Posterior vena cava (tissue), 2 donors: Measurements from ENCODE around the gene CDKN1A. TPM values are rescaled to one million over a fixed set of nuclear protein-coding genes. Genes with fewer than 3 reads are reported as not detected.

Experiments
- DNase-seq: peaks from one replicate; pipeline ENCODE4 v3.0.0-alpha.2; 2020; ENCODE audit warnings: low spot score
- intact Hi-C, 2 donors: fragments of 100-400 bp; cut with DNase I; formaldehyde crosslinking; loops; one replicate each; pipeline versions ENCODE4 v1.14.1 to v1.14.2; 2022 to 2023
- total RNA-seq, 2 donors: library from RNA; stranded (reverse); fragmentation: NEBNext Ultra II Directional; extraction: Animal tissue kit (Norgen Biotek cat#: 25700); gene quantifications; one replicate each; pipeline ENCODE4 v1.2.1, GENCODE V29; 2021
- donor health status: DM: yes; HTN: yes; CAD: no.
- donor health status: DM: yes; HTN: yes; CAD: no.

CDKN1A gene
- total RNA-seq, 2 donors from 2014 or later: 87.4 to 195 TPM

- intact Hi-C loops: no loop called here
- DNase-seq: no peak
Observed at GRCh38 chr6:36673882-36674281, 4.6 kb upstream of the CDKN1A start.

DNA sequence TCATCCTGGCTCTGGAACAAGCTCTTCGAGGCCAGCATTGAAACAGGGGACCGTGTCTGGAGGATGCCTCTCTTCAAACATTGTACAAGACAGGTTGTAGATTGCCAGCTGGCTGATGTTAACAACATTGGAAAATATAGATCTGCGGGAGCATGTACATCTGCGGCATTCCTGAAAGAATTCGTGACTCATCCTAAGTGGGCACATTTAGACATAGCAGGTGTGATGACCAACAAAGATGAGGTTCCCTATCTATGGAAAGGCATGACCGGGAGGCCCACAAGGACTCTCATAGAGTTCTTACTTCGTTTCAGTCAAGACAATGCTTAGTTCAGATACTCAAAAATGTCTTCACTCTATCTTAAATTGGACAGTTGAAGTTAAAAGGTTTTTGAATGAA, 3.6 kb upstream of the CDKN1A start:
- DNase-seq: no peak
- intact Hi-C loops: no loop called here

DNA sequence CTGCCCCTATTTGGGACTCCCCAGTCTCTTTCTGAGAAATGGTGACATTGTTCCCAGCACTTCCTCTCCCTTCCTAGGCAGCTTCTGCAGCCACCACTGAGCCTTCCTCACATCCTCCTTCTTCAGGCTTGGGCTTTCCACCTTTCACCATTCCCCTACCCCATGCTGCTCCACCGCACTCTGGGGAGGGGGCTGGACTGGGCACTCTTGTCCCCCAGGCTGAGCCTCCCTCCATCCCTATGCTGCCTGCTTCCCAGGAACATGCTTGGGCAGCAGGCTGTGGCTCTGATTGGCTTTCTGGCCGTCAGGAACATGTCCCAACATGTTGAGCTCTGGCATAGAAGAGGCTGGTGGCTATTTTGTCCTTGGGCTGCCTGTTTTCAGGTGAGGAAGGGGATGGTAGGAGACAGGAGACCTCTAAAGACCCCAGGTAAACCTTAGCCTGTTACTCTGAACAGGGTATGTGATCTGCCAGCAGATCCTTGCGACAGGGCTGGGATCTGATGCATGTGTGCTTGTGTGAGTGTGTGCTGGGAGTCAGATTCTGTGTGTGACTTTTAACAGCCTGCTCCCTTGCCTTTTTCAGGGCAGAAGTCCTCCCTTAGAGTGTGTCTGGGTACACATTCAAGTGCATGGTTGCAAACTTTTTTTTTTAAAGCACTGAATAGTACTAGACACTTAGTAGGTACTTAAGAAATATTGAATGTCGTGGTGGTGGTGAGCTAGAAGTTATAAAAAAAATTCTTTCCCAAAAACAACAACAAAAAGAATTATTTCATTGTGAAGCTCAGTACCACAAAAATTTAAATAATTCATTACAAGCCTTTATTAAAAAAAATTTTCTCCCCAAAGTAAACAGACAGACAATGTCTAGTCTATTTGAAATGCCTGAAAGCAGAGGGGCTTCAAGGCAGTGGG, 2.1 kb upstream of the CDKN1A start:
- intact Hi-C loops: no loop called here
- no peak for DNase-seq

DNA sequence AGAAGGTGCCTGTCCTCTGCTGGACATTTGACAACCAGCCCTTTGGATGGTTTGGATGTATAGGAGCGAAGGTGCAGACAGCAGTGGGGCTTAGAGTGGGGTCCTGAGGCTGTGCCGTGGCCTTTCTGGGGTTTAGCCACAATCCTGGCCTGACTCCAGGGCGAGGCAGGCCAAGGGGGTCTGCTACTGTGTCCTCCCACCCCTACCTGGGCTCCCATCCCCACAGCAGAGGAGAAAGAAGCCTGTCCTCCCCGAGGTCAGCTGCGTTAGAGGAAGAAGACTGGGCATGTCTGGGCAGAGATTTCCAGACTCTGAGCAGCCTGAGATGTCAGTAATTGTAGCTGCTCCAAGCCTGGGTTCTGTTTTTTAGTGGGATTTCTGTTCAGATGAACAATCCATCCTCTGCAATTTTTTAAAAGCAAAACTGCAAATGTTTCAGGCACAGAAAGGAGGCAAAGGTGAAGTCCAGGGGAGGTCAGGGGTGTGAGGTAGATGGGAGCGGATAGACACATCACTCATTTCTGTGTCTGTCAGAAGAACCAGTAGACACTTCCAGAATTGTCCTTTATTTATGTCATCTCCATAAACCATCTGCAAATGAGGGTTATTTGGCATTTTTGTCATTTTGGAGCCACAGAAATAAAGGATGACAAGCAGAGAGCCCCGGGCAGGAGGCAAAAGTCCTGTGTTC, 1.3 kb upstream of the CDKN1A start:
- intact Hi-C loops: no loop called here
- DNase-seq: no peak

DNA sequence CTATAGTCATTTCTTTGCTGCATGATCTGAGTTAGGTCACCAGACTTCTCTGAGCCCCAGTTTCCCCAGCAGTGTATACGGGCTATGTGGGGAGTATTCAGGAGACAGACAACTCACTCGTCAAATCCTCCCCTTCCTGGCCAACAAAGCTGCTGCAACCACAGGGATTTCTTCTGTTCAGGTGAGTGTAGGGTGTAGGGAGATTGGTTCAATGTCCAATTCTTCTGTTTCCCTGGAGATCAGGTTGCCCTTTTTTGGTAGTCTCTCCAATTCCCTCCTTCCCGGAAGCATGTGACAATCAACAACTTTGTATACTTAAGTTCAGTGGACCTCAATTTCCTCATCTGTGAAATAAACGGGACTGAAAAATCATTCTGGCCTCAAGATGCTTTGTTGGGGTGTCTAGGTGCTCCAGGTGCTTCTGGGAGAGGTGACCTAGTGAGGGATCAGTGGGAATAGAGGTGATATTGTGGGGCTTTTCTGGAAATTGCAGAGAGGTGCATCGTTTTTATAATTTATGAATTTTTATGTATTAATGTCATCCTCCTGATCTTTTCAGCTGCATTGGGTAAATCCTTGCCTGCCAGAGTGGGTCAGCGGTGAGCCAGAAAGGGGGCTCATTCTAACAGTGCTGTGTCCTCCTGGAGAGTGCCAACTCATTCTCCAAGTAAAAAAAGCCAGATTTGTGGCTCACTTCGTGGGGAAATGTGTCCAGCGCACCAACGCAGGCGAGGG, 594 bp upstream of the CDKN1A start:
- DNase-seq: no peak
- intact Hi-C loops: loop anchor here in 1 of 2 donors (2.0 kb wide), 1 partner anchor 51 kb away; no protein-coding TSS in a partner anchor

GRCh38 chr6:36679043-36679833, 724 bp downstream of the CDKN1A start:
- DNase-seq: peak; percentile 92
- intact Hi-C loops: loop anchor here in 1 of 2 donors (2.0 kb wide), 1 partner anchor 52 kb away; no protein-coding TSS in a partner anchor

DNA sequence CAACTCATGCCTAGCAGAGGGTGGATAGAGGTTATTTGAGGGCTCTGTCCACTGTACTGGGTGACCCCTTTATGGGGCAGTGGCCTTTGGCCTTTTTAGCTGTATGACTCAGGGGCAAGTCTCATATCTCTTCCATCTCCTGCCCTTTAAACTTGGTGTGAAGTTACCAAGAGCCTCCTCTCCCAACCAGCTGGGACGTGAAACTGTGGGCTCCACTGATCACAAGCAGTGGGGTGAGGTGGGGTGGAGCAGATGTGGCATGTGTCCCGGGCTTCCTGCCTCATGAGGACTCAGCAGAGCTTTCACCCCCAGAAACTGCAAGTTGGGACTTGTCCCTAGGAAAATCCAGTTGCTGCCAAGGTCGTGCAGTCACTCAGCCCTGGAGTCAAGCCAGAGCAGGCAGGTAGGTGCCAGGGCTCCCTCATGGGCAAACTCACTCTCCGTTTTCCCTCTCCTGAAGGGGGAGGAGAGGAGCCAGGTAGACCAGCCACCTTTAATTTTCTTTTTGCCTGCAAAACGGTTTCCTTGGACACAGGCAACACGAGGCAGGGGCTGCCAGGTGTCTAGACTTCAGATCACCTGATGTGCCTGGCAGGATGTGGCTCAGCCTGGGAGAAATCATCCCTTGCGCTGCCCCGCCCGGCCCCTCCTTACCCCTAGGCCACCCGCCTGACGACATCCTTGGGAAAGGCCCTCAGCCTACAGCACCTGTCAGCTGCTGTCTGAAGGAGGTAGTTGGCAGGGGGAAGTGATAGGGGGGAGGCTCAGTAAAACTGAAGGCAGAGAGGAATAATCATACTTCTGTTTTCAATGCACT, 4.0 kb downstream of the CDKN1A start:
- no peak for DNase-seq
- intact Hi-C loops: loop anchor here in 1 of 2 donors (5.0 kb wide), 2 partner anchors 45 to 60 kb away; no protein-coding TSS in a partner anchor

- intact Hi-C loops: loop anchor here in 1 of 2 donors (5.0 kb wide), 2 partner anchors 44 to 61 kb away; no protein-coding TSS in a partner anchor
- no peak for DNase-seq
Observed at GRCh38 chr6:36683145-36683655, 4.7 kb downstream of the CDKN1A start.

DNA sequence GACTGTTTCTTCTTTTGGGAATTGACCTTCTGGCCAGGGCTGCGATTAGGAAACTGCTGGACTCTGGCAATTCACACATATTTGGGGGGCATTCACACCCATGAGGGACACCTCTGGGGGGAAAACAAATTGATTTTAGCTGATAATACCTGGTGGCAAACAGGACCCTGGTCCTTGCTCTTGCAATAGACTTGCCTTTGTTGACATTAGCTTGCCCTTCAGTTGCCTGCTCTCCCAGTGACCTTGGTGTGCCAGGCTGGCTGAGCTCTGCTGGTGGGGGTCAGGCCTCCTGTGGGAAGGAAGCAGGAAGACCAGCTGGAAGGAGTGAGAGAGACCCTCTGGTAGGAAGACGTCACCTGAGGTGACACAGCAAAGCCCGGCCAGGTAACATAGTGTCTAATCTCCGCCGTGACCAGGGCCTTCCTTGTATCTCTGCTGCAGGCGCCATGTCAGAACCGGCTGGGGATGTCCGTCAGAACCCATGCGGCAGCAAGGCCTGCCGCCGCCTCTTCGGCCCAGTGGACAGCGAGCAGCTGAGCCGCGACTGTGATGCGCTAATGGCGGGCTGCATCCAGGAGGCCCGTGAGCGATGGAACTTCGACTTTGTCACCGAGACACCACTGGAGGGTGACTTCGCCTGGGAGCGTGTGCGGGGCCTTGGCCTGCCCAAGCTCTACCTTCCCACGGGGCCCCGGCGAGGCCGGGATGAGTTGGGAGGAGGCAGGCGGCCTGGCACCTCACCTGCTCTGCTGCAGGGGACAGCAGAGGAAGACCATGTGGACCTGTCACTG, 5.3 kb downstream of the CDKN1A start:
- no peak for DNase-seq
- intact Hi-C loops: loop anchor here in 1 of 2 donors (5.0 kb wide), 2 partner anchors 43 to 62 kb away; no protein-coding TSS in a partner anchor

- intact Hi-C loops: loop anchor here in 1 of 2 donors (5.0 kb wide), 2 partner anchors 43 to 62 kb away; no protein-coding TSS in a partner anchor
- no peak for DNase-seq
Observed at GRCh38 chr6:36684447-36684812, 5.9 kb downstream of the CDKN1A start.

DNA sequence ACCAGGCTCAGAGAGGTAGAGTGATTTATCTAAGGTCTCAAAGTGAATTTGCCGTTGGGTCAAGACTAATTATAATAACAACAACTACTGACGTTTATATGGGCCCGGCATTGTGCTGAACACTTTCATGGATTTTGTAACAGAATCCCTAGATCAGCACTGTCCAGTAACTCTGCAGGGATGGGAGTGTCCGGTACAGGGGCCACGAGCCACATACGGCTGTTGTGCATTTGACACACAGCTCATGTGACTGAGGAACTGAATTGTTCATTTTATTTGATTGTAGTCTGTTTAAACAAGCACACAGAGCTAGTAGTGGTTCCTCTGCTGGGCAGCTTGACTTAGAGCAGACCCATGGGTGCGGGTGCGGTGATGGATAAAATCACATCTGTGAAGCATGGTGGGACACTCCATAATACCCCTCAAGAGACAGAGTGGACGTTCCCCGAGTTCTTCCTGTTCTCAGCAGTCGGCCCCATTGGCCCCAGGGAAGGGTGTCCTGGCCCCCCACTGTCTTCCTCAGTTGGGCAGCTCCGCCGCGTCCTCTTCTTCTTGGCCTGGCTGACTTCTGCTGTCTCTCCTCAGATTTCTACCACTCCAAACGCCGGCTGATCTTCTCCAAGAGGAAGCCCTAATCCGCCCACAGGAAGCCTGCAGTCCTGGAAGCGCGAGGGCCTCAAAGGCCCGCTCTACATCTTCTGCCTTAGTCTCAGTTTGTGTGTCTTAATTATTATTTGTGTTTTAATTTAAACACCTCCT, 6.8 kb downstream of the CDKN1A start:
- no peak for DNase-seq
- intact Hi-C loops: no loop called here

DNA sequence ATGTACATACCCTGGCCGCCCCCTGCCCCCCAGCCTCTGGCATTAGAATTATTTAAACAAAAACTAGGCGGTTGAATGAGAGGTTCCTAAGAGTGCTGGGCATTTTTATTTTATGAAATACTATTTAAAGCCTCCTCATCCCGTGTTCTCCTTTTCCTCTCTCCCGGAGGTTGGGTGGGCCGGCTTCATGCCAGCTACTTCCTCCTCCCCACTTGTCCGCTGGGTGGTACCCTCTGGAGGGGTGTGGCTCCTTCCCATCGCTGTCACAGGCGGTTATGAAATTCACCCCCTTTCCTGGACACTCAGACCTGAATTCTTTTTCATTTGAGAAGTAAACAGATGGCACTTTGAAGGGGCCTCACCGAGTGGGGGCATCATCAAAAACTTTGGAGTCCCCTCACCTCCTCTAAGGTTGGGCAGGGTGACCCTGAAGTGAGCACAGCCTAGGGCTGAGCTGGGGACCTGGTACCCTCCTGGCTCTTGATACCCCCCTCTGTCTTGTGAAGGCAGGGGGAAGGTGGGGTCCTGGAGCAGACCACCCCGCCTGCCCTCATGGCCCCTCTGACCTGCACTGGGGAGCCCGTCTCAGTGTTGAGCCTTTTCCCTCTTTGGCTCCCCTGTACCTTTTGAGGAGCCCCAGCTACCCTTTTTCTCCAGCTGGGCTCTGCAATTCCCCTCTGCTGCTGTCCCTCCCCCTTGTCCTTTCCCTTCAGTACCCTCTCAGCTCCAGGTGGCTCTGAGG, 7.6 kb downstream of the CDKN1A start:
- DNase-seq: peak; percentile 86
- intact Hi-C loops: no loop called here

DNA sequence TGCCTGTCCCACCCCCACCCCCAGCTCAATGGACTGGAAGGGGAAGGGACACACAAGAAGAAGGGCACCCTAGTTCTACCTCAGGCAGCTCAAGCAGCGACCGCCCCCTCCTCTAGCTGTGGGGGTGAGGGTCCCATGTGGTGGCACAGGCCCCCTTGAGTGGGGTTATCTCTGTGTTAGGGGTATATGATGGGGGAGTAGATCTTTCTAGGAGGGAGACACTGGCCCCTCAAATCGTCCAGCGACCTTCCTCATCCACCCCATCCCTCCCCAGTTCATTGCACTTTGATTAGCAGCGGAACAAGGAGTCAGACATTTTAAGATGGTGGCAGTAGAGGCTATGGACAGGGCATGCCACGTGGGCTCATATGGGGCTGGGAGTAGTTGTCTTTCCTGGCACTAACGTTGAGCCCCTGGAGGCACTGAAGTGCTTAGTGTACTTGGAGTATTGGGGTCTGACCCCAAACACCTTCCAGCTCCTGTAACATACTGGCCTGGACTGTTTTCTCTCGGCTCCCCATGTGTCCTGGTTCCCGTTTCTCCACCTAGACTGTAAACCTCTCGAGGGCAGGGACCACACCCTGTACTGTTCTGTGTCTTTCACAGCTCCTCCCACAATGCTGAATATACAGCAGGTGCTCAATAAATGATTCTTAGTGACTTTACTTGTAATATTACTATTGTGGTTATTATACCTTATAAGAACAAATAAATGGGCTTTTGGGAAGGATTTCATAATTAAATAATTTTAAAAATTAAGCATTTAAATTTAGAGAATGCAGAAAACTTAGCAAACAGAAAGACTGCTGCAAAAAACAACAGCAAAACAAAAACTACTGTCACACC, 8.4 kb downstream of the CDKN1A start:
- intact Hi-C loops: no loop called here
- DNase-seq: no peak

DNA sequence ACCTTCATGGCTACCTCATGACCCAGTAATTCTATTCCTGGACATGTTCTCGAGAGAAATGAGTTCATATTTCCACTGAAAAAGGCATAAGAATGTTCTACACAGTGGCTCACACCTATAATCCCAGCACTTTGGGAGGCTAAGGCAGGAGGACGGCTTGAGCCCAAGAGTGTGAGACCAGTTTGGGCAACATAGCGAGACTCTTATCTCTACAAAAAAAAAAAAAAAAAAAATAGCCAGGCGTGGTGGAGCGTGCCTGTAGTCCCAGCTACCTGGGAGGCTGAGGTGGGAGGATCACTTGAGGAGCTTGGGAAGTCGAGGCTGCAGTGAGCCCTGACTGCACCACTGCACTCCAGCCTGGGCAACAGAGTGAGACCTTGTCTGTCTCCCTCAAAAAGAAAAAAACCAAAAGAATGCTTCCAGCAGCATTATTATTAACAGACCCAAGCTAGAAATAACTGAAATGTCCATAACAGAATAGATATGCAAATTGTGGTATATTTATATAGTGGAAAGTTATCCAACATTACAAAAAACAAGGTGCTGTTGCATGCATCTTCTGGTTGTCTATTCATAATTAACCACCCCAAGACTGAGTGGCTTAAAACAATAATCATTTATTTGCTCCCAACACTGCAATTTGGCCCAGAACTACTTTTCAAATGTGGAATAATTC, 9.7 kb downstream of the CDKN1A start:
- intact Hi-C loops: no loop called here
- no peak for DNase-seq
